ENCODE measurements around the gene ARL2BP.
"Not testable (repeated sequence)": the region's sequence is repeated elsewhere in the genome, so short reads cannot be mapped to it uniquely, and the experiment has no call there.

Gene ARL2BP

GRCh38 chr16:57264381-57264780 lies 19.3 kb downstream of the ARL2BP start:
- TF ChIP-seq, protein P1, sequence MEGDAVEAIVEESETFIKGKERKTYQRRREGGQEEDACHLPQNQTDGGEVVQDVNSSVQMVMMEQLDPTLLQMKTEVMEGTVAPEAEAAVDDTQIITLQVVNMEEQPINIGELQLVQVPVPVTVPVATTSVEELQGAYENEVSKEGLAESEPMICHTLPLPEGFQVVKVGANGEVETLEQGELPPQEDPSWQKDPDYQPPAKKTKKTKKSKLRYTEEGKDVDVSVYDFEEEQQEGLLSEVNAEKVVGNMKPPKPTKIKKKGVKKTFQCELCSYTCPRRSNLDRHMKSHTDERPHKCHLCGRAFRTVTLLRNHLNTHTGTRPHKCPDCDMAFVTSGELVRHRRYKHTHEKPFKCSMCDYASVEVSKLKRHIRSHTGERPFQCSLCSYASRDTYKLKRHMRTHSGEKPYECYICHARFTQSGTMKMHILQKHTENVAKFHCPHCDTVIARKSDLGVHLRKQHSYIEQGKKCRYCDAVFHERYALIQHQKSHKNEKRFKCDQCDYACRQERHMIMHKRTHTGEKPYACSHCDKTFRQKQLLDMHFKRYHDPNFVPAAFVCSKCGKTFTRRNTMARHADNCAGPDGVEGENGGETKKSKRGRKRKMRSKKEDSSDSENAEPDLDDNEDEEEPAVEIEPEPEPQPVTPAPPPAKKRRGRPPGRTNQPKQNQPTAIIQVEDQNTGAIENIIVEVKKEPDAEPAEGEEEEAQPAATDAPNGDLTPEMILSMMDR (IDR thresholded peaks at IDR 0.05) = no peak
- peak; percentile 16 for DNase-seq (ENCODE audit: low spot score)
- no peak overlapping the region for H3K27ac ChIP-seq
- H3K4me3 ChIP-seq = no peak overlapping the region

DNA sequence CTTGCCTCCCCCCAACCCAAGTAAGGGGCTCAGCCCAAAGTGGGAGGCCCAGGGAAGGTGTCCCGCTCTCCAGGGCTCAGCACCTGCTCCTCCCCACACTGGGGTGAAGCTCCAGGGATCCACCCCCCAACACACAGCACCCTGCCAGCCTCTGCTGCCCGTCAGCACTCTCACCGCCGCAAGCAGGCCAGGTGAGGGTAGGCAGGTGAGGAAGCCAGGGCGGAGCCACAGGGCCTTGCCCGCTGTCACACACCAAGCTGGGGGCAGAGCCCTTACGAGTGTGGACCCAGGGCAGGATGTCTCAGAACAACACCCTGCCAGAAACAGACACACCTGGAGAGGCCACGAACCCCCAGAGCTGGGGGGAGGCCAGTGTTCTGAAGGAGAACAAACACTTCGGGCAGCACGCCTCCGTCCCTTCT lies 19.9 kb downstream of the ARL2BP start:
- Histone ChIP-seq H3K4me3 (no peak overlapping the region), H3K27ac (no peak overlapping the region)
- no peak for DNase-seq (ENCODE audit: low spot score)
- TF ChIP-seq, protein P1 (IDR thresholded peaks at IDR 0.05) = no peak

DNA sequence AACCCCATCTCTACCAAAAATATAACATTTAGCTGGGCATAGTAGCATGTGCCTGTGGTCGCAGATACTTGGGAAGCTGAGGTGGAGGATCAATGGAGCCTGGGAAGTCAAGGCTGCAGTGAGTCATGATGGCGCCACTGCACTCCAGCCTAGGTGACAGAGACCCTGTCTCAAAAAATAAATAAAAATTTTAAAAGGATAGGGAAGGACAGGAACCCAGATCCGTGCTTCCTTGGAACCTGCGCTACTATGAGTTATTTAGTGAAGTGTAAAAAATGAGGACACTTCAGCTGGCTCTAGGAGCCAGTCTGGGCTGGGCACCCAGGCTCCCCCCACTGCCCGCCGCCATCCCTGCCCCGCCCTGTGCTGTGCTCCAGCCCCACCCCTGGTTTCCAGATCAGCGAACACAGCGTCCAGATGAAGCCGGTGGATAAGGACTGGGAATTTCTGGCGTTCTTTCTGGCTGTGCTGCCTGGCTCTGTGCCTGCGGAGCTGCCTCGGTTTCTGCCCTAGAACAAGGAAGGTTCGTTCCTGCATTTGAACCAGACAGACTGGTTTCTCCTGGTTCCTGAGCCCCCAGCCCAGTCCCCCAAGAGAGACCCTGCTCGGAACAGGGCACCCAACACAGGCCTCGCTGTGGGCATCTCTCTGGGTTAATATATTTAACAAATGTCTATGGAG lies 20.9 kb downstream of the ARL2BP start:
- DNase-seq (ENCODE audit: low spot score) = no peak
- Histone ChIP-seq H3K27ac (no peak overlapping the region), H3K4me3 (peak overlapping the region; percentile 15)
- TF ChIP-seq, protein P1 (IDR thresholded peaks at IDR 0.05) = no peak

DNA sequence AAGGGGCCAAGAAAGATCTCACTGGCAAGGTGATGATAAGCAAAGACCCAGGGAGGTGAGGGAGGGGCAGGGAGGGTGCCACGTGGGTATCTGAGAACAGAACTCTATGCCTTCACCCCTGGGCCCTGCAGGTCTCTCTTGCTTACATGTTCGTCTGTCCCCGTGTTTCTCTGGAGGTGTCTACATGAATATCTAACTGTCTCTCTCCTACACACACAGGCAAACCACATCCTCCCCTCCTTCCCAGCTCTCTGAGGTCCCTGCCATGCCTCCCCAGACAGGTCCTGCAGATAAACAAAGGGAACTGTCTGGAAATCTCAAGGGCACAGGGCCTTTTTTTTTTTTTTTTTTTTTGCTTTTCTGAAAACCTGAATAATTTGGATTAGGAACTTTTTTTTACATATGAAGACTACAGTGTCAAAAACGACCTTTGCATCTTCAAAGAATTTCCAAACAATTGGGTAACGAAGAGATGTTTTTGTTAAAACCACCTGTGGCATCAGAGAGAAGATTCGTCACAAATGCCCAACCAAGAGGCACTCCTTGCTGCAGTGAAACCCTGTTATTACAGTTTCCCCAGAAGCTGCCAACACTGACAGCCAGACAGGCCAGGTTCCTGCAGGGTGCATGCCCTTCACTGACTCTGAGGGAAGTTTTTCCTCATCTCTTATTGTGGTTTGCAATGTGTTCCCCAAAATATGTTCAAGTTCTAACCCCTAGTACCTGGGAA lies 21.6 kb downstream of the ARL2BP start:
- Histone ChIP-seq H3K27ac (no peak overlapping the region), H3K4me3 (peak overlapping the region; percentile 15)
- no peak for DNase-seq (ENCODE audit: low spot score)
- TF ChIP-seq, protein P1 (IDR thresholded peaks at IDR 0.05) = no peak

DNA sequence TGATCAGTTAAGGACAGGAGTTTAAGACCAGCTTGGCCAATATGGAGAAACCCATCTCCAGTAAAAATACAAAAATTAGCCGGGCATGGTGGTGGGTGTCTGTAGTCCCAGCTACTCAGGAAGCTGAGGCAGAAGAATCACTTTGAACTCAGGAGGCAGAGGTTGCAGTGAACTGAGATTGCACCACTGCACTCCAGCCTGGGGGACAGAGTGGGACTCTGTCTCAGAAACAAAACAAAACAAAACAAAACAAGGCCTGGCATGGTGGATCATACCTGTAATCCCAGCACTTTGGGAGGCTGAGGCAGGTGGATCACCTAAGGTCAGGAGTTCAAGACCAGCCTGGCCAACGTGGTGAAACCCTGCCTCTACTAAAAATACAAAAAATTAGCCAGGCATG lies 22.3 kb downstream of the ARL2BP start:
- not testable (repeated sequence) for H3K4me3 ChIP-seq; H3K27ac ChIP-seq; DNase-seq (ENCODE audit: low spot score)

- TF ChIP-seq, protein P1 (IDR thresholded peaks at IDR 0.05) = no peak
- peak; percentile 54 for DNase-seq (ENCODE audit: low spot score)
- Histone ChIP-seq H3K27ac (no peak overlapping the region), H3K4me3 (no peak overlapping the region)
Measured at GRCh38 chr16:57268804-57269800, 24.0 kb downstream of the ARL2BP start.

All from coronary artery (tissue), 2 donors.